Endothelial cell of umbilical vein (primary cell): ENCODE data around the gene ATPAF1.

Experiments used
- EZH2 ChIP-seq: IDR thresholded peaks from 2 replicates; pipeline ENCODE4 v1.6.1; 2012; ENCODE audit warnings: borderline replicate concordance, low read depth, mild to moderate bottlenecking, moderate library complexity, low read length, inconsistent platforms; ENCODE audit not compliant: severe bottlenecking
- GATA2 ChIP-seq: IDR thresholded peaks from 2 replicates; pipeline ENCODE4 v1.7.0; 2011; ENCODE audit warnings: low read depth, mild to moderate bottlenecking, moderate library complexity, mixed read lengths, low read length; ENCODE audit not compliant: insufficient read length, insufficient read depth
- MYC ChIP-seq: IDR thresholded peaks from one replicate; pipeline ENCODE4 v1.6.1; 2011; ENCODE audit warnings: mild to moderate bottlenecking, low read depth, low read length
- POLR2A ChIP-seq: IDR thresholded peaks from 2 replicates; pipeline ENCODE4 v1.6.1; 2012; ENCODE audit warnings: low read depth, mild to moderate bottlenecking, control low read depth, low read length
- TF ChIP-seq, protein P1 (sequence below), 2 donors: IDR thresholded peaks; 1 replicate in 1 of 2; 2 replicates in 1 of 2; pipeline ENCODE4 v1.5.1; 2011; ENCODE audit warnings: low read length in 2 of 2, mild to moderate bottlenecking in 2 of 2, moderate library complexity in 2 of 2, control low read depth in 1 of 2, inconsistent platforms in 1 of 2, low read depth in 1 of 2; ENCODE audit not compliant: insufficient read depth in 1 of 2; ENCODE audit errors: extremely low read depth in 1 of 2
- TF ChIP-seq, protein P2 (sequence below): IDR thresholded peaks from 2 replicates; pipeline ENCODE4 v1.6.1; 2011; ENCODE audit not compliant: insufficient read depth, insufficient read length

DNA sequence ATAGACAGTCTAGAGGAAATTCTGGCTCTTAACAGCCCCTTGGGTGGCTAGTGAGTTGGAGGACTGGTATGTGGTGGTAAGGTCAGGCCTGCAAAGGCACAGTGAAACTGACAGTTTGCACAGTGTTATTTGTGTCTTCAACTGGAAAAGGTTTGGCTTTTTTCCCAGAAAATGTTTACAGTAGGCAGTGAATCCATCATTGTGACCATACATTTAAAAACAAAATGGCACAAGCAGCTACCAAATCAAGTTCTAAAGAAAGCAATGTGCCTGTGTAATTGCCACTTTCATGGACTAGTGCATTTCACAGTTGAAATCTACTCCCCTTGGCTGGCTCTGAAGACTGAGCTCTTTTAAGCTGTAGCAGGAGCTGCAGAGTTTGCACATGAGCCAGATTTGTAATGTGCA lies 24.8 kb downstream of the ATPAF1 start:
- TF ChIP-seq, protein P1, sequence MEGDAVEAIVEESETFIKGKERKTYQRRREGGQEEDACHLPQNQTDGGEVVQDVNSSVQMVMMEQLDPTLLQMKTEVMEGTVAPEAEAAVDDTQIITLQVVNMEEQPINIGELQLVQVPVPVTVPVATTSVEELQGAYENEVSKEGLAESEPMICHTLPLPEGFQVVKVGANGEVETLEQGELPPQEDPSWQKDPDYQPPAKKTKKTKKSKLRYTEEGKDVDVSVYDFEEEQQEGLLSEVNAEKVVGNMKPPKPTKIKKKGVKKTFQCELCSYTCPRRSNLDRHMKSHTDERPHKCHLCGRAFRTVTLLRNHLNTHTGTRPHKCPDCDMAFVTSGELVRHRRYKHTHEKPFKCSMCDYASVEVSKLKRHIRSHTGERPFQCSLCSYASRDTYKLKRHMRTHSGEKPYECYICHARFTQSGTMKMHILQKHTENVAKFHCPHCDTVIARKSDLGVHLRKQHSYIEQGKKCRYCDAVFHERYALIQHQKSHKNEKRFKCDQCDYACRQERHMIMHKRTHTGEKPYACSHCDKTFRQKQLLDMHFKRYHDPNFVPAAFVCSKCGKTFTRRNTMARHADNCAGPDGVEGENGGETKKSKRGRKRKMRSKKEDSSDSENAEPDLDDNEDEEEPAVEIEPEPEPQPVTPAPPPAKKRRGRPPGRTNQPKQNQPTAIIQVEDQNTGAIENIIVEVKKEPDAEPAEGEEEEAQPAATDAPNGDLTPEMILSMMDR (IDR thresholded peaks at IDR 0.05; ENCODE audit: extremely low read depth in 1 of 2, insufficient read depth in 1 of 2, low read depth in 1 of 2, low read length in 2 of 2) = no peak
- TF ChIP-seq, protein P2, sequence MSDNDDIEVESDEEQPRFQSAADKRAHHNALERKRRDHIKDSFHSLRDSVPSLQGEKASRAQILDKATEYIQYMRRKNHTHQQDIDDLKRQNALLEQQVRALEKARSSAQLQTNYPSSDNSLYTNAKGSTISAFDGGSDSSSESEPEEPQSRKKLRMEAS = no peak
- TF ChIP-seq EZH2 = no peak
- TF ChIP-seq GATA2 = no peak
- TF ChIP-seq MYC = no peak
- TF ChIP-seq POLR2A = no peak
